K562 (cell line): ENCODE results near the gene PCDH12. TPM values are rescaled to one million over a fixed set of nuclear protein-coding genes. Genes with fewer than 3 reads are reported as not detected.

Experiments
- ADNP ChIP-seq: fragments of 200-800 bp; sonication (Bioruptor generic); IDR thresholded peaks from 2 replicates; pipeline ENCODE4 v1.6.1; 2016; ENCODE audit warnings: missing genetic modification characterization, missing compliant biosample characterization
- CAMTA2 ChIP-seq: fragments of 250-450 bp; sonication (Bioruptor Pico); conservative IDR thresholded peaks from 2 replicates; pipeline ENCODE4 v1.5.1; 2022
- CBX5 ChIP-seq: IDR thresholded peaks from 2 replicates; pipeline ENCODE4 v1.6.1; 2014; ENCODE audit warnings: low read depth, borderline replicate concordance
- DPF2 ChIP-seq: fragments of 450-650 bp; IDR thresholded peaks from 2 replicates; pipeline ENCODE4 v1.6.1; 2016
- ELF2 ChIP-seq: fragments of 250-450 bp; sonication (Bioruptor Pico); IDR thresholded peaks from 2 replicates; pipeline ENCODE4 v1.5.0; 2021; ENCODE audit warnings: mild to moderate bottlenecking
- HMG20A ChIP-seq: fragments of 450-650 bp; formaldehyde crosslinking; conservative IDR thresholded peaks from 2 replicates; pipeline ENCODE4 v1.4.0; 2020; ENCODE audit warnings: mild to moderate bottlenecking, mixed read lengths
- KAT7 ChIP-seq: sonication (generic); formaldehyde crosslinking; IDR thresholded peaks from 2 replicates; pipeline ENCODE4 v1.8.0; 2022; ENCODE audit warnings: missing genetic modification reagents, mild to moderate bottlenecking, borderline replicate concordance
- KLF10 ChIP-seq: fragments of 250-450 bp; sonication (Bioruptor Pico); IDR thresholded peaks from 2 replicates; pipeline ENCODE4 v1.6.1; 2021; ENCODE audit warnings: matching md5 sums
- LARP7 ChIP-seq: fragments of 450-650 bp; IDR thresholded peaks from 2 replicates; pipeline ENCODE4 v1.6.1; 2016
- NFIC ChIP-seq: fragments of 450-650 bp; IDR thresholded peaks from 2 replicates; pipeline ENCODE4 v1.6.1; 2017; ENCODE audit warnings: mild to moderate bottlenecking, inconsistent platforms
- NRF1 ChIP-seq, 2 experiments: fragments of 450-650 bp; IDR thresholded peaks in 1 of 2; conservative IDR thresholded peaks in 1 of 2; 2 replicates each; pipeline ENCODE4 v1.6.1; 2014; ENCODE audit warnings: mild to moderate bottlenecking in 2 of 2
- PTTG1 ChIP-seq: fragments of 450-650 bp; IDR thresholded peaks from 2 replicates; pipeline ENCODE4 v1.6.1; 2016; ENCODE audit warnings: low read depth, mild to moderate bottlenecking, missing genetic modification characterization, missing compliant biosample characterization
- RFX5 ChIP-seq: IDR thresholded peaks from 2 replicates; pipeline ENCODE4 v1.6.1; 2011; ENCODE audit warnings: low read depth, mild to moderate bottlenecking, improper control_type of control experiment, low read length
- SIN3B ChIP-seq: fragments of 450-650 bp; IDR thresholded peaks from 2 replicates; pipeline ENCODE4 v1.6.1; 2017; ENCODE audit warnings: low read depth, mild to moderate bottlenecking, moderate library complexity
- SMAD4 ChIP-seq: fragments of 250-450 bp; sonication (Bioruptor Pico); conservative IDR thresholded peaks from 2 replicates; pipeline ENCODE4 v1.8.0; 2021; ENCODE audit warnings: inconsistent platforms, mild to moderate bottlenecking, moderate library complexity
- TCF3 ChIP-seq: sonication (generic); formaldehyde crosslinking; IDR thresholded peaks from 2 replicates; pipeline ENCODE4 v1.4.0; 2020; ENCODE audit warnings: mild to moderate bottlenecking, missing genetic modification reagents
- TEAD4 ChIP-seq, 2 experiments: sonication (generic) in 1 of 2; formaldehyde crosslinking in 1 of 2; IDR thresholded peaks; 2 replicates each; pipeline versions ENCODE4 v1.6.1 to v1.8.0; 2012 to 2022; ENCODE audit warnings: borderline replicate concordance in 1 of 2, inconsistent platforms in 1 of 2, low read length in 1 of 2, mild to moderate bottlenecking in 1 of 2, missing genetic modification reagents in 1 of 2
- TRIM28 ChIP-seq: fragments of 450-650 bp; IDR thresholded peaks from 2 replicates; pipeline ENCODE4 v1.6.1; 2017
- ZKSCAN8 ChIP-seq: fragments of 200-800 bp; sonication (Bioruptor generic); IDR thresholded peaks from 2 replicates; pipeline ENCODE4 v1.6.1; 2016; ENCODE audit warnings: missing genetic modification characterization, missing compliant biosample characterization
- ZNF133 ChIP-seq: fragments of 250-450 bp; sonication (Bioruptor Pico); IDR thresholded peaks from 2 replicates; pipeline ENCODE4 v1.4.0; 2020; ENCODE audit warnings: mild to moderate bottlenecking
- ZNF384 ChIP-seq: IDR thresholded peaks from 2 replicates; pipeline ENCODE4 v1.6.1; 2012; ENCODE audit warnings: low read depth, low read length, improper control_type of control experiment
- ZNF444 ChIP-seq: fragments of 250-450 bp; sonication (Bioruptor Pico); IDR thresholded peaks from 2 replicates; pipeline ENCODE4 v1.4.0; 2020; ENCODE audit warnings: mild to moderate bottlenecking, moderate library complexity
- ZNF445 ChIP-seq: fragments of 250-450 bp; sonication (Bioruptor Pico); IDR thresholded peaks from 2 replicates; pipeline ENCODE4 v1.4.0; 2020; ENCODE audit warnings: low read depth, mild to moderate bottlenecking, moderate library complexity
- ZNF696 ChIP-seq: fragments of 250-450 bp; sonication (Bioruptor Pico); conservative IDR thresholded peaks from 2 replicates; pipeline ENCODE4 v1.4.0; 2020; ENCODE audit warnings: mild to moderate bottlenecking, moderate library complexity
- ZNF77 ChIP-seq: fragments of 250-450 bp; sonication (Bioruptor Pico); IDR thresholded peaks from 2 replicates; pipeline ENCODE4 v1.5.0; 2020
- polyA plus RNA-seq, 8 experiments: library from polyadenylated mRNA; depleted of rRNA in 4 of 8; stranded (reverse) in 5 of 8; unstranded in 3 of 8; fragments of >200 nt; fragmentation: Nextera tagmentation in 2 of 8; fragmentation: Illumina TruSeq in 1 of 8; extraction: Ambion mirVana in 2 of 8; extraction: Trizol in 1 of 8; gene quantifications; 2 replicates each; pipeline versions ENCODE4 v1.2.1 to v1.2.3, GENCODE V29; 2011 to 2014; ENCODE audit warnings: inconsistent platforms in 1 of 8, missing spikeins in 1 of 8
- total RNA-seq, 7 experiments: library from RNA; depleted of rRNA in 6 of 7; stranded (reverse); fragments of >200 nt in 6 of 7; fragmentation: Illumina TruSeq in 2 of 7; extraction: Trizol in 2 of 7; gene quantifications; 2 replicates each; pipeline versions ENCODE4 v1.2.1 to v1.2.3, GENCODE V29; 2011 to 2021; ENCODE audit warnings: low replicate concordance in 1 of 7
- TF ChIP-seq, protein P1 (sequence below): sonication (generic); formaldehyde crosslinking; IDR thresholded peaks from 2 replicates; pipeline ENCODE4 v1.8.0; 2022; ENCODE audit warnings: mild to moderate bottlenecking, missing genetic modification reagents

PCDH12 gene
- total and polyA plus RNA-seq, 9 of the 15 experiments (the other 6 are each of a cell fraction or from before 2014, with no cell fraction given) = 0.01 to 0.04 (median 0.01) TPM; not detected in 4

- TF ChIP-seq TEAD4 (IDR thresholded peaks at IDR 0.05; ENCODE audit: low read length) (no peak), TEAD4 (CRISPR knock-in tag; IDR thresholded peaks at IDR 0.05; ENCODE audit: borderline replicate concordance) (no peak), PTTG1 (tag) (no peak), SIN3B (no peak), KAT7 (no peak), RFX5 (no peak), SMAD4 (CRISPR knock-in tag) (peak; percentile 85; the same call in 1 of the 2 replicates), CBX5 (no peak), ZNF445 (no peak), TCF3 (CRISPR knock-in tag) (peak; percentile 23; the same call in 1 of the 2 replicates), TRIM28 (no peak), CAMTA2 (no peak), ZKSCAN8 (CRISPR knock-in tag) (no peak), ZNF133 (CRISPR knock-in tag) (no peak), DPF2 (no peak), LARP7 (peak; percentile 69; the same call in 1 of the 2 replicates), ZNF77 (CRISPR knock-in tag) (no peak), NRF1 (conservative IDR thresholded peaks at IDR 0.05 in 1 of 2, IDR thresholded peaks at IDR 0.05 in 1 of 2) (peak; percentile 95 to 96), HMG20A (CRISPR knock-in tag) (no peak), ADNP (tag) (no peak), ZNF696 (no peak), ELF2 (CRISPR knock-in tag) (peak; percentile 73; the same call in 1 of the 2 replicates), NFIC (no peak), KLF10 (no peak), ZNF444 (CRISPR knock-in tag) (no peak), ZNF384 (no peak; the same call in 1 of the 2 replicates)
- TF ChIP-seq, protein P1, sequence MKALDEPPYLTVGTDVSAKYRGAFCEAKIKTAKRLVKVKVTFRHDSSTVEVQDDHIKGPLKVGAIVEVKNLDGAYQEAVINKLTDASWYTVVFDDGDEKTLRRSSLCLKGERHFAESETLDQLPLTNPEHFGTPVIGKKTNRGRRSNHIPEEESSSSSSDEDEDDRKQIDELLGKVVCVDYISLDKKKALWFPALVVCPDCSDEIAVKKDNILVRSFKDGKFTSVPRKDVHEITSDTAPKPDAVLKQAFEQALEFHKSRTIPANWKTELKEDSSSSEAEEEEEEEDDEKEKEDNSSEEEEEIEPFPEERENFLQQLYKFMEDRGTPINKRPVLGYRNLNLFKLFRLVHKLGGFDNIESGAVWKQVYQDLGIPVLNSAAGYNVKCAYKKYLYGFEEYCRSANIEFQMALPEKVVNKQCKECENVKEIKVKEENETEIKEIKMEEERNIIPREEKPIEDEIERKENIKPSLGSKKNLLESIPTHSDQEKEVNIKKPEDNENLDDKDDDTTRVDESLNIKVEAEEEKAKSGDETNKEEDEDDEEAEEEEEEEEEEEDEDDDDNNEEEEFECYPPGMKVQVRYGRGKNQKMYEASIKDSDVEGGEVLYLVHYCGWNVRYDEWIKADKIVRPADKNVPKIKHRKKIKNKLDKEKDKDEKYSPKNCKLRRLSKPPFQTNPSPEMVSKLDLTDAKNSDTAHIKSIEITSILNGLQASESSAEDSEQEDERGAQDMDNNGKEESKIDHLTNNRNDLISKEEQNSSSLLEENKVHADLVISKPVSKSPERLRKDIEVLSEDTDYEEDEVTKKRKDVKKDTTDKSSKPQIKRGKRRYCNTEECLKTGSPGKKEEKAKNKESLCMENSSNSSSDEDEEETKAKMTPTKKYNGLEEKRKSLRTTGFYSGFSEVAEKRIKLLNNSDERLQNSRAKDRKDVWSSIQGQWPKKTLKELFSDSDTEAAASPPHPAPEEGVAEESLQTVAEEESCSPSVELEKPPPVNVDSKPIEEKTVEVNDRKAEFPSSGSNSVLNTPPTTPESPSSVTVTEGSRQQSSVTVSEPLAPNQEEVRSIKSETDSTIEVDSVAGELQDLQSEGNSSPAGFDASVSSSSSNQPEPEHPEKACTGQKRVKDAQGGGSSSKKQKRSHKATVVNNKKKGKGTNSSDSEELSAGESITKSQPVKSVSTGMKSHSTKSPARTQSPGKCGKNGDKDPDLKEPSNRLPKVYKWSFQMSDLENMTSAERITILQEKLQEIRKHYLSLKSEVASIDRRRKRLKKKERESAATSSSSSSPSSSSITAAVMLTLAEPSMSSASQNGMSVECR (CRISPR knock-in tag) = 0 out of 2 replicates have a peak, but pooled peaks have one; percentile 72
Measured at GRCh38 chr5:141968914-141969608, 11.1 kb upstream of the PCDH12 start, which contains the start of gene RNF14 (continued).
